K562 (cell line): ENCODE data around the gene GLIPR1. TPM values are rescaled to one million over a fixed set of nuclear protein-coding genes. Genes with fewer than 3 reads are reported as not detected.

Experiments
- BRF2 ChIP-seq: IDR thresholded peaks from 3 replicates; pipeline ENCODE4 v1.6.1; 2011; ENCODE audit warnings: borderline replicate concordance, mild to moderate bottlenecking; ENCODE audit not compliant: insufficient read length, insufficient read depth
- CBFA2T2 ChIP-seq: fragments of 450-650 bp; conservative IDR thresholded peaks from 2 replicates; pipeline ENCODE4 v1.6.1; 2017; ENCODE audit warnings: mild to moderate bottlenecking
- CBFB ChIP-seq: sonication (generic); formaldehyde crosslinking; IDR thresholded peaks from 2 replicates; pipeline ENCODE4 v1.4.0; 2020; ENCODE audit warnings: mild to moderate bottlenecking, missing genetic modification reagents
- CCAR2 ChIP-seq: fragments of 200-400 bp; formaldehyde crosslinking; IDR thresholded peaks from 2 replicates; pipeline ENCODE4 v1.6.1; 2017; ENCODE audit warnings: mild to moderate bottlenecking, low read depth, low read length
- CHD2 ChIP-seq: IDR thresholded peaks from 2 replicates; pipeline ENCODE4 v1.6.1; 2011; ENCODE audit warnings: low read depth, low read length
- E2F8 ChIP-seq: fragments of 450-650 bp; IDR thresholded peaks from 2 replicates; pipeline ENCODE4 v1.7.1; 2018; ENCODE audit warnings: mild to moderate bottlenecking, low read depth; ENCODE audit not compliant: partially characterized antibody
- E4F1 ChIP-seq: fragments of 250-450 bp; sonication (Bioruptor Pico); IDR thresholded peaks from 2 replicates; pipeline ENCODE4 v1.5.0; 2021; ENCODE audit warnings: mild to moderate bottlenecking, borderline replicate concordance
- ELK3 ChIP-seq: fragments of 450-650 bp; formaldehyde crosslinking; IDR thresholded peaks from 2 replicates; pipeline ENCODE4 v1.4.0; 2020; ENCODE audit warnings: mild to moderate bottlenecking
- KLF10 ChIP-seq: fragments of 250-450 bp; sonication (Bioruptor Pico); IDR thresholded peaks from 2 replicates; pipeline ENCODE4 v1.6.1; 2021; ENCODE audit warnings: matching md5 sums
- NR1H2 ChIP-seq: sonication (generic); formaldehyde crosslinking; IDR thresholded peaks from 2 replicates; pipeline ENCODE4 v1.4.0; 2020; ENCODE audit warnings: mild to moderate bottlenecking, missing genetic modification reagents
- PTBP1 ChIP-seq: fragments of 200-400 bp; formaldehyde crosslinking; IDR thresholded peaks from 2 replicates; pipeline ENCODE4 v1.6.1; 2017; ENCODE audit warnings: low read depth, low read length
- PTRF ChIP-seq: fragments of 450-650 bp; IDR thresholded peaks from 2 replicates; pipeline ENCODE4 v1.6.1; 2016; ENCODE audit warnings: mild to moderate bottlenecking, missing genetic modification characterization, missing compliant biosample characterization
- RBM14 ChIP-seq: fragments of 200-400 bp; formaldehyde crosslinking; IDR thresholded peaks from 2 replicates; pipeline ENCODE4 v1.6.1; 2018; ENCODE audit warnings: low read depth, mild to moderate bottlenecking, low read length, moderate library complexity, borderline replicate concordance; ENCODE audit not compliant: insufficient read depth
- SOX6 ChIP-seq: fragments of 450-650 bp; IDR thresholded peaks from 2 replicates; pipeline ENCODE4 v1.6.1; 2014; ENCODE audit warnings: mild to moderate bottlenecking
- SRSF1 ChIP-seq: fragments of 200-400 bp; formaldehyde crosslinking; IDR thresholded peaks from 2 replicates; pipeline ENCODE4 v1.6.1; 2017; ENCODE audit warnings: mild to moderate bottlenecking, low read depth, low read length, moderate library complexity
- YBX1 ChIP-seq: fragments of 450-650 bp; IDR thresholded peaks from 2 replicates; pipeline ENCODE4 v1.7.1; 2016; ENCODE audit warnings: mild to moderate bottlenecking
- ZNF175 ChIP-seq: fragments of 200-800 bp; sonication (Bioruptor generic); IDR thresholded peaks from 2 replicates; pipeline ENCODE4 v1.6.1; 2016; ENCODE audit warnings: low read depth, mild to moderate bottlenecking, missing genetic modification characterization, missing compliant biosample characterization
- ZNF282 ChIP-seq: sonication (generic); formaldehyde crosslinking; IDR thresholded peaks from 2 replicates; pipeline ENCODE4 v1.8.1; 2023; ENCODE audit warnings: missing genetic modification reagents
- ZNF445 ChIP-seq: fragments of 250-450 bp; sonication (Bioruptor Pico); IDR thresholded peaks from 2 replicates; pipeline ENCODE4 v1.4.0; 2020; ENCODE audit warnings: low read depth, mild to moderate bottlenecking, moderate library complexity
- ZNF778 ChIP-seq: fragments of 450-650 bp; formaldehyde crosslinking; IDR thresholded peaks from 2 replicates; pipeline ENCODE4 v1.4.0; 2020; ENCODE audit warnings: mild to moderate bottlenecking, moderate library complexity
- ZNF785 ChIP-seq: fragments of 250-450 bp; sonication (Bioruptor Pico); IDR thresholded peaks from 2 replicates; pipeline ENCODE4 v1.4.0; 2020; ENCODE audit warnings: mild to moderate bottlenecking
- polyA plus RNA-seq, 8 experiments: library from polyadenylated mRNA; depleted of rRNA in 4 of 8; stranded (reverse) in 5 of 8; unstranded in 3 of 8; fragments of >200 nt; fragmentation: Nextera tagmentation in 2 of 8; fragmentation: Illumina TruSeq in 1 of 8; extraction: Ambion mirVana in 2 of 8; extraction: Trizol in 1 of 8; gene quantifications; 2 replicates each; pipeline versions ENCODE4 v1.2.1 to v1.2.3, GENCODE V29; 2011 to 2014; ENCODE audit warnings: inconsistent platforms in 1 of 8, missing spikeins in 1 of 8
- total RNA-seq, 7 experiments: library from RNA; depleted of rRNA in 6 of 7; stranded (reverse); fragments of >200 nt in 6 of 7; fragmentation: Illumina TruSeq in 2 of 7; extraction: Trizol in 2 of 7; gene quantifications; 2 replicates each; pipeline versions ENCODE4 v1.2.1 to v1.2.3, GENCODE V29; 2011 to 2021; ENCODE audit warnings: low replicate concordance in 1 of 7

GLIPR1 gene
- total and polyA plus RNA-seq, 9 of the 15 experiments (the other 6 are each of a cell fraction or from before 2014, with no cell fraction given), result 0.26 to 2.1 (median 1.2) TPM

DNA sequence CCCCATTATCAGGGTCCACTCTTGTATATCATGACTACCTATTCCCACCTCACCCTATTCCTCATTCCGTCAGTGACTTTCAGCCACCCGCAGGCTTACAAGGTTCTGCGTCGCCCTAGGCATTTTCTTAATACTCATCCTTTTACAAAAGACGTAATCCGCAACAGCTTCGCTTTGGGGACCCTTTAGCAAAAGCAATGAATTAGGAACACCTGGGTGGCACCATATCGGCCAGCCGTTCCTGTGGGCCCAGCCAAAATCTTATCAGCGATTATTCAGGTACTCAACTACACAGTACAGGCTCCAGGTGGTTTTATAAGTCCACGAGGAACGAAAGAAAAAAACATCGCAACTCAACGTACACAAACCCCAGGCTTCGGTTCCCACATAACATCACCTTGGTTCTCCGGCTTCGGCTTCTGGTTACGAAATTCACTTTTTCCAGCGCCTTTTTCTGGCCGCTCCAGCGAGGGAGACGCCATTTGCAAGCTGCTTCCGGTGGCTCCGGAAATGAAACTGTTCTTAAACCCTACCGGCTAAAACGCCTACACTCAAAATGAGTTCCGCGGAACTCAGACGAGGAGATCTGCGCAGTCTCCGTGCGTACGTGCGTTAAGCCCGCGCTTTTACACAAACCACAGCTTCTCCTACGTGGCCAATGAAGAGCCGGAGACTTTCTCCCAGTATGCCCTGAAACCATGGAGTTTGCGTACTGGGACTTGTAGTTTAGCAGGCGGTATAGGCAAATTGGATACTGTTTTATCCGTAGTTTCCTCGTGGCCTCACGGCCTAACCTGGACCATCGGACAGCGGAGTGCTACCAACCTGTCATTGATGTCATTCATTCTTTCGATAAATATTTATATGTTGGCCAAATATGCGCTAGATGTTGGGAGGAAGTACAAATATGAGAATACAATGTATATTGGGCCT lies 30.8 kb downstream of the GLIPR1 start, which contains the start of gene KRR1 (continued):
- TF ChIP-seq E2F8 (peak; percentile 94), ELK3 (no peak), ZNF778 (CRISPR knock-in tag) (no peak), ZNF445 (CRISPR knock-in tag) (no peak), CHD2 (no peak; the same call in 1 of the 2 replicates), CBFB (CRISPR knock-in tag) (0 out of 2 replicates have a peak, but pooled peaks have one; percentile 36), ZNF175 (peak; percentile 75; the same call in 1 of the 2 replicates), KLF10 (CRISPR knock-in tag) (no peak), E4F1 (CRISPR knock-in tag) (no peak), PTBP1 (no peak), NR1H2 (CRISPR knock-in tag) (no peak), BRF2 (no peak), ZNF282 (no peak), CCAR2 (no peak), CBFA2T2 (no peak), SRSF1 (no peak), ZNF785 (no peak), YBX1 (no peak), SOX6 (peak; percentile 52; the same call in 1 of the 2 replicates), RBM14 (no peak), PTRF (tag) (no peak)
